ENCODE data around the gene CAMK1D.

CAMK1D gene

GRCh38 chr10:12499076-12499986 is 150.0 kb downstream of the CAMK1D start:
- DNase-seq (ENCODE audit: low read depth): no peak

- no peak for DNase-seq (ENCODE audit: low read depth)
These were observed 151.3 kb downstream of the CAMK1D start for GRCh38 chr10:12500381-12501303.

GRCh38 chr10:12501324-12501723 is 152.0 kb downstream of the CAMK1D start:
- no peak for DNase-seq (ENCODE audit: low read depth)

- no peak for DNase-seq (ENCODE audit: low read depth)
These were observed 152.6 kb downstream of the CAMK1D start for GRCh38 chr10:12501841-12502525.

GRCh38 chr10:12502526-12503274 is 153.4 kb downstream of the CAMK1D start:
- no peak for DNase-seq (ENCODE audit: low read depth)

GRCh38 chr10:12503311-12503710 is 154.0 kb downstream of the CAMK1D start:
- no peak for DNase-seq (ENCODE audit: low read depth)

- DNase-seq (ENCODE audit: low read depth): no peak
These were observed 154.8 kb downstream of the CAMK1D start for GRCh38 chr10:12504176-12504575.

GRCh38 chr10:12504628-12505027 is 155.3 kb downstream of the CAMK1D start:
- DNase-seq (ENCODE audit: low read depth): no peak

GRCh38 chr10:12505683-12506082 is 156.3 kb downstream of the CAMK1D start:
- no peak for DNase-seq (ENCODE audit: low read depth)

GRCh38 chr10:12507165-12507850 is 158.0 kb downstream of the CAMK1D start:
- DNase-seq (ENCODE audit: low read depth): no peak

GRCh38 chr10:12508165-12508564 is 158.8 kb downstream of the CAMK1D start:
- no peak for DNase-seq (ENCODE audit: low read depth)

- DNase-seq (ENCODE audit: low read depth): no peak
These were observed 159.9 kb downstream of the CAMK1D start for GRCh38 chr10:12509016-12509793.

- DNase-seq (ENCODE audit: low read depth): no peak
These were observed 160.4 kb downstream of the CAMK1D start for GRCh38 chr10:12509794-12510100.

- DNase-seq (ENCODE audit: low read depth): no peak
These were observed 161.2 kb downstream of the CAMK1D start for GRCh38 chr10:12510501-12510941.

- no peak for DNase-seq (ENCODE audit: low read depth)
These were observed 161.6 kb downstream of the CAMK1D start for GRCh38 chr10:12510984-12511383.

- DNase-seq (ENCODE audit: low read depth): no peak
These were observed 162.3 kb downstream of the CAMK1D start for GRCh38 chr10:12511651-12512050.

GRCh38 chr10:12512332-12513002 is 163.1 kb downstream of the CAMK1D start:
- DNase-seq (ENCODE audit: low read depth): no peak

GRCh38 chr10:12513003-12513365 is 163.6 kb downstream of the CAMK1D start:
- DNase-seq (ENCODE audit: low read depth): no peak

Data from T follicular helper cell (primary cell).